HG02623 (cell line): Measurements from ENCODE around the gene BDH2.

Source experiments
- ATAC-seq: cut with Tn5 transposase; IDR thresholded peaks from one replicate; pipeline ENCODE4 v1.9.1; 2021; ENCODE audit warnings: moderate library complexity; ENCODE audit not compliant: unreplicated experiment

BDH2 gene

DNA sequence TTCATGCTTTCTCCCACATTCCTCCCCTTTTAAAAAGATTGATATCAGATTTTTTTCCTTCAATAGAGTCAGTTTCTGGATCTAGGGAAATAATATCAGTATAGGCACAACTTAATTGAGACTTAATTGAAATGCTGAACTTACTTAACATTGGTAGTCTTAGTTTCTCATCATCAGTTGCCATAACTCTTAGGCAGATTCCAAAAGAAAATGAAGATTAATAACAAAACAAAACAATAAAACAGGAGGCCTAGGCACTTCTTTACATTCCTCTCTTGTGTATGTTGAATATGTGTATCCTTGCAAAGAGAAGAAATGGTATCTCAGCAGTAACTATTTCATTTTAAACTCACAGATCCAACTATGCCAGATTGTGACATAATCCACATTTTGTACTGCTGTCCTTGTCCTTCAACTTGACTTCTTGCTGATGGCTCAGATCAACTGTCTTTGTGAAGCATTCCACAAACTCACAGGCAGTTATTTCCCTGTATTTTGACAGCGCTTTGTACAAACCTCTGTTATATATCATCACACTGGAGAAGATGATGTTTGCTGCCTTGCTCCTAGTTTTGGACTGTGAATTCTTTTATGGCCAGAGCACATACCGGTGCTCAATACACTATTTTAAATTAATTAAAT is 14.0 kb downstream of the BDH2 start:
- no peak for ATAC-seq

- no peak for ATAC-seq
These were observed 20.0 kb downstream of the BDH2 start for GRCh38 chr4:103079621-103080020.

- peak; percentile 44 for ATAC-seq
These were observed 22.8 kb downstream of the BDH2 start, which contains the start of gene SLC9B2 for GRCh38 chr4:103076747-103077347. TSS of gene SLC9B2 (minus strand) at chr4:103076761. CDS start at chr4:103067550, 9,211 bp downstream.

DNA sequence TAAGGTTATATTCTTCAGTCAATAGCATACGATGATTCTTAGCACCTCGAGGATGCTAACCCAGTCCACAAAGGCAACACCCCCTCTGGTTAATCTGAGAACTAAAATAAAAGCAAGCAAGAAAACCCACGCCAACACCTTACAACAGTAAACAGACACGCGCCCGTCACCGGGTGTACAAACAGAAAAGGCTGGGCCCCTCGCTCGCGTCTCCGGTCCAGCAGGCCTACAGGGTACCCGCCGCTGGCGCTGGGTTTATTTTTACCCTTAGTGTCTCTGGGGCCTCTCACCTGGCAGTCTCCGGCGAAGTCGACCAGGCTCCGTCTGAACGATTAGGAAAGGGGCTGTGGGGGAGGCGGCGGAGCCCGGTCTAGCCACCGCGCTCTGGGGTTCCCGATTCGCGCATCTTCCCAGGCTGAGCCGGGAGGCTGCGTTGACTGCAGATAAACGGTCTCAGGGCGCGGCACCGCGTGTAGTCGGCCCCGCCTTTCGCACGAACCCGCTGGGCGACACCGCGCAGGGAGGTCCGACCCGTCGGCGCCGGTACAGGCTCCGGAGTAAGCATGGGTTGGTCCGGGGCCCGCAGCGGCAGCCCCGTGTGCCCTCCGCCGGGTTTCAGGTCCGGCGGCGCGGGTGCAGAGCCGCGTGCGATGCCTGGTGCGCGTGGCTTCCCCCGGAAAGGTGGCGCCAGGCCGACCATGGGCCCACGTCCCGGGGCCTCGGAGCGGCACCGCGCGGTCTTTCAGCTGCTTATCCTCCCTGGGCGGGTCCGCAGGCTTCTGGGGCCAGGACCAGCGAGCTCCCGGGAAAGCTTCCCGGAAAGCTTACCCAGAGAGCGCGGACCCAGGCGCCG is 23.5 kb downstream of the BDH2 start:
- peak; percentile 50 for ATAC-seq

GRCh38 chr4:103075435-103075893 is 24.2 kb downstream of the BDH2 start:
- ATAC-seq = no peak

GRCh38 chr4:103074744-103075434 is 24.7 kb downstream of the BDH2 start:
- ATAC-seq = no peak

- ATAC-seq = no peak
These were observed 25.7 kb downstream of the BDH2 start for GRCh38 chr4:103073792-103074438.

- ATAC-seq = no peak
These were observed 31.6 kb downstream of the BDH2 start for GRCh38 chr4:103067841-103068547.

DNA sequence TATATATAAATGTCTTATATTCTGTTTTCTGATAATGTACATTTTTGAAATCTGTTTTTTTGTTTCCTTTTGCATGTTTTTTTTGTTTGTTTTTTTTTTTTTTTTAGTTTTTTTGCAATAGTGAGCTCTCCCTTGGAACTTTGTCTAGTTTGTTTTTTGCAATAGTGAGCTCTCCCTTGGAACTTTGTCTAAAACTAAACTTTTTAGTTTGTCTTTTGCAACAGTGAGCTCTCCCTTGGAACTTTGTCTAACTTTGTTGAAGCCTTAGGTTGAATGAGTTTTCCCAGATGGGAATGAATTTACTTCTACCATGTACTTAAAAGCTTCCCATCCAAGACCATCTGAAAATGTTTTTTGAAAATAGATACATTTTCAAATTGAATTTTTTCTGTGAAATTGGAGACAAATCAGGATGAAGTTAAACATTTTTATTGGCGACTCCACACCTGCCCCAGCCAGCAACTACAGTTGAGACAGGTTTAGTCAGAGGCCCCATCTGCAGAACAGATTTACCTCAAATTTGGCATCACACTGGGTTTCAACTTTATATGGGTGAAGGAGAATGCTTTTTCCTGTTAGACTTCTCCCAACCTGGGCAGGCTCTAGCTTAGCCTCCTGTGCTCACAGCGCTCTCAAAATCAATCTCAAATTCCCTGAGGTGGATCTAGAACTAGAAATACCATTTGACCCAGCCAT is 39.0 kb downstream of the BDH2 start:
- ATAC-seq = no peak

DNA sequence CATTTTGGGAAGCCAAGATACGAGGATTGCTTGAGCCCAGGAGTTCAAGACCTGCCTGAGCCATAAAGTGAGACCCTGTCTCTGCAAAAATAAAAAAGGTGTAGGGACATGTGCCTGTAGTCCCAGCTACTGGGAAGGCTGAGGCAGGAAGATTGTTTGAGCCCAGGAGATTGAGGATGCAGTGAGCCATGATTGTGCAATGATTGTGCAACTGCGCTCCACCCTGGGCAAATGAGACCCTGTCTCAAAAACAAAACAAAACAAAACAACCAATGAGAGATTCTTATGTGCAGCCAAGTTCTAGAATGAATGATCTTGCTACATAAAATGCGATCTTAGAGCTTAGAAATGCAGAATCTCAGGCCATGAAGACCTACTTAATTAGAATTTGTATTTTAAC is 45.6 kb downstream of the BDH2 start:
- ATAC-seq = no peak

- ATAC-seq = no peak
These were observed 46.9 kb downstream of the BDH2 start for GRCh38 chr4:103052779-103053178.

- ATAC-seq = no peak
These were observed 47.5 kb downstream of the BDH2 start for GRCh38 chr4:103052145-103052544.

- no peak for ATAC-seq
These were observed 48.7 kb downstream of the BDH2 start for GRCh38 chr4:103050736-103051436.

DNA sequence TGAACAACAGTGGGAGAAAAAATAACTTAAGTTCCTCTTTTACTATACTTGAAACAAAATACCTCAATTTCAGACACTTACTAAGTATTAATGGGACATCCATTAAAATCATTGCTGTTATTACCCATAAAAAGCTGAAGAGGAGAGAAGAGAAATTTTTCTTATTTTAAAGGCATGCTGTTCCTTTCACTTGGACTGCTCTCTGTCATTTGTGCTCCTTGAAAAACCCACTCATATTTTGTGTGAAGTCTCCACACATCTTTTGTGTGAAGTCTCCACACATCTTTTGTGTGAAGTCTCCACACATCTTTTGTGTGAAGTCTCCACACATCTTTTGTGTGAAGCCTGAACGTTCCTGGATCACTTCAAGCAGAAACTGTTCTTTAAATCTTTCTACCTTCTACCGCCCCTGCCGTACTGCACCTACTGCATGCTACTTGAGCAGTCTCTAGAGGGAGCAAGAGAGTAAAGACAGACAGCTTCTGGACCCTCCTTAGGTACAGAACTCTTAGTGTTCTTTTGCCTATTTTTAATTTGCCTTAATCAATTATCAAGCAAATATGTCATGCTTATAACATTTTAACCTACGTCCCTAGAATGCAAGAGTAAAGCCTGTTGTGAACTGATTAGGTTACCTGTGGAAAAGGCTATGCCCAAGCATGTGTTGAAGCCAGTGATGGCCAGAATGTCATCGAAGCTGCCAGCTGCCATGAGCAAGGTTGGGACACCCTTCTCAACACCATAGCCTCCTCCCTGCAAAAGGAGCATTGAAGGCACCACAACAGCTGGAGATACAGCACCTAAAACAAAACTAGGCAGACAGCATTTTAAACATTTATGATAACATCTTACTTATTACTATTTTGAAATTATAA is 53.0 kb downstream of the BDH2 start:
- ATAC-seq = peak; percentile 95

- no peak for ATAC-seq
These were observed 55.5 kb downstream of the BDH2 start for GRCh38 chr4:103044183-103044582.

GRCh38 chr4:103036169-103036568 is 63.5 kb downstream of the BDH2 start:
- ATAC-seq = no peak

DNA sequence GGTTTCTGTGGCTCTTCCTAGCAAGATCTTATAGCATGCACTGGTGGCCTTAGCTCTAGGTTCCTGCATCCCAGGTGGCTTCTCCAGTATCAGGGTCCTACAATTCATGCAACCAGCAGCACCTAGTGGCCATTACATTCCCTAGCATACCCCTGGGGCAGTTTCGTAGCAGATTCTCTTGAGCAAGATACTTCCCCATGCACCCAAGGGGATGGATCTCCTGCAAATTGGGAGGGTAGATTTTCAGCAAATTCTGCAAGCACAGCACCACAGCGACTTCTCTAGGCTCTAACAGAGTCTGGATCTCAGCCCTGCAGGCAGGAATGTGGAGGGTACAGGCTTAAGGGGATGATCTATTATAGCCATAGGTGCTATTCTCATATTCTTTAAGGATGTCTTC is 67.1 kb downstream of the BDH2 start:
- ATAC-seq = no peak

GRCh38 chr4:103030791-103031190 is 68.8 kb downstream of the BDH2 start:
- no peak for ATAC-seq
